Astrocyte of the spinal cord (primary cell): ENCODE data around the gene NRAP.

Experiments
- DNase-seq: peaks from one replicate; pipeline ENCODE4 v3.0.0; 2011; ENCODE audit warnings: low read depth, low spot score
- H3K4me3 ChIP-seq: 2 replicates; pipeline ENCODE4 v1.5.1; 2011; ENCODE audit warnings: low read depth, mild to moderate bottlenecking, low read length, moderate library complexity
- in situ Hi-C: cut with HindIII; loops from 2 replicates; pipeline ENCODE4 v1.10.0; 2017; ENCODE audit warnings: low sequenced_read_pairs
- TF ChIP-seq, protein P1 (sequence below): IDR thresholded peaks from 2 replicates; pipeline ENCODE4 v1.5.1; 2012; ENCODE audit warnings: low read depth, mild to moderate bottlenecking, low read length, inconsistent platforms

NRAP gene

DNA sequence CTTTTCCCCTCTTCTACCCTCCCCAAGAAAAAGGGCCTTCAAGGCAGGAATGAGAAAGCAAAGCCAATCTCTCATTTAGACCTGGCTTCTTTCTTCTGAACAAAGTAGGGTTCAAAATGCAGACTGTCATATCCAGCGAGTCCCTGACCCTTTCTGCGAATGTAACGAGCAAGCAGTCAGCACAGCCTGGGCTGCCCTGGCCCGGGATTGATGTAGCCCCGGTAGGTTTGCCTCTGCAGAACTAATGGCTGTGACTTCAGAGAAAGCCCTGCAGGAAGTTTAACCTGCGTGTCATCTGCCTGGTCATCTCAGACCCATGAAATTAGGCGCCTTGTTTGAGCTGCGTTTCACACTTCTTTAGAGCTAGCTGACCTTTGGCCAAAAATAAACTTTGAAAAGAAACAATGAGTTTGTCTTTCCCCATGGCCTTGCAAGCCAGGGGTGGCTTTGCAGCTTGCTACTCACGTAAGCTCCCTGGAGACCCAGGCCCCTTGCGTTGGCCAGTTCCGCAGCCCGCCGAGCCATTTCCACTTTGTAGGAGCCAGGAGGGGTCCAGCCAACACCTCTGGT is 74.6 kb downstream of the NRAP start:
- no peak for DNase-seq

DNA sequence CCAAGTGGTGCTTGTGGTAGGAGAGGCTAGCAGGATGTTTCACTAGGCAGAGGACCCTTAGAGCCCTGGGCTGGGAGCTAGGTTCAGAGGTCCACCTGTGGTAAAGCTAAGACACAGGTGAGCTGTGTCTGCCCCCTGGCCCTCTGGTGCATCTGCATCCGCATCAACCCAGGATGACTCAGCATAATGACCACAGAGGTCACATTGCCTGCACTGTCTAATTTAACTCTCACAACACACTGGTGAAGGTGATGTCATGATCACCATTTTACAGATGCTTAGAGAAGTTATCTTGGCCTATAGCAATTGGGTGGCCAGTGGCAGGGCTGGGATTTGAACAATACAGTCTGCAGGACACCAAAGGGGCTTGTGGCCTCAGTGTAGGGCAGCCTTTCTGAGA is 77.9 kb downstream of the NRAP start:
- no peak for DNase-seq
- TF ChIP-seq, protein P1, sequence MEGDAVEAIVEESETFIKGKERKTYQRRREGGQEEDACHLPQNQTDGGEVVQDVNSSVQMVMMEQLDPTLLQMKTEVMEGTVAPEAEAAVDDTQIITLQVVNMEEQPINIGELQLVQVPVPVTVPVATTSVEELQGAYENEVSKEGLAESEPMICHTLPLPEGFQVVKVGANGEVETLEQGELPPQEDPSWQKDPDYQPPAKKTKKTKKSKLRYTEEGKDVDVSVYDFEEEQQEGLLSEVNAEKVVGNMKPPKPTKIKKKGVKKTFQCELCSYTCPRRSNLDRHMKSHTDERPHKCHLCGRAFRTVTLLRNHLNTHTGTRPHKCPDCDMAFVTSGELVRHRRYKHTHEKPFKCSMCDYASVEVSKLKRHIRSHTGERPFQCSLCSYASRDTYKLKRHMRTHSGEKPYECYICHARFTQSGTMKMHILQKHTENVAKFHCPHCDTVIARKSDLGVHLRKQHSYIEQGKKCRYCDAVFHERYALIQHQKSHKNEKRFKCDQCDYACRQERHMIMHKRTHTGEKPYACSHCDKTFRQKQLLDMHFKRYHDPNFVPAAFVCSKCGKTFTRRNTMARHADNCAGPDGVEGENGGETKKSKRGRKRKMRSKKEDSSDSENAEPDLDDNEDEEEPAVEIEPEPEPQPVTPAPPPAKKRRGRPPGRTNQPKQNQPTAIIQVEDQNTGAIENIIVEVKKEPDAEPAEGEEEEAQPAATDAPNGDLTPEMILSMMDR = no peak
- in situ Hi-C loops = no loop called here
- no peak overlapping the region for H3K4me3 ChIP-seq

More for the DNA sequence above, 74.6 kb downstream of the NRAP start:
- TF ChIP-seq, protein P1 = no peak
- in situ Hi-C loops = no loop called here
- no peak overlapping the region for H3K4me3 ChIP-seq

GRCh38 chr10:113583571-113583970 is 80.3 kb downstream of the NRAP start:
- H3K4me3 ChIP-seq = no peak overlapping the region
- DNase-seq = no peak
- in situ Hi-C loops = no loop called here
- TF ChIP-seq, protein P1 = no peak

- no peak overlapping the region for H3K4me3 ChIP-seq
- DNase-seq = no peak
- in situ Hi-C loops = no loop called here
- TF ChIP-seq, protein P1 = no peak
Measured at GRCh38 chr10:113581092-113581491, 82.7 kb downstream of the NRAP start.

DNA sequence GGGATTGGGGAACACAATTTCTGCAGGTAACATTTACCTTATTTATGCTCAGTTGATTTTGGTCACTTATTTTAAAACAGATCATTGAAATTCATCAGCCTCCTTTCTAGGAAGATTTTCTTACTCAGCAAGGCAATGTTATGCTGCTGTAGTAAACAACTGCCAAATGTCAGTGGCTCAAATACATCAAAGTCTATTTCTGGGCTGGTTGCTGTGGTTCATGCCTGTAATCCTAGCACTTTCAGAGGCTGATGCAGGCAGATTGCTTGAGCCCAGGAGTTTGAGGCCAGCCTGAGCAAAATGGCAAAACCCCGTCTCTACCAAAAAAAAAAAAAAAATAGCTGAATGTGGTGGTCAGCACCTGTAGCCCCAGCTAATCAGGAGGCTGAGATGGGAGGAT is 85.1 kb downstream of the NRAP start:
- TF ChIP-seq, protein P1 = no peak
- DNase-seq = no peak
- H3K4me3 ChIP-seq = no peak overlapping the region
- in situ Hi-C loops = no loop called here

GRCh38 chr10:113576852-113577251 is 87.0 kb downstream of the NRAP start:
- no peak overlapping the region for H3K4me3 ChIP-seq
- in situ Hi-C loops = no loop called here
- TF ChIP-seq, protein P1 = no peak
- DNase-seq = no peak

DNA sequence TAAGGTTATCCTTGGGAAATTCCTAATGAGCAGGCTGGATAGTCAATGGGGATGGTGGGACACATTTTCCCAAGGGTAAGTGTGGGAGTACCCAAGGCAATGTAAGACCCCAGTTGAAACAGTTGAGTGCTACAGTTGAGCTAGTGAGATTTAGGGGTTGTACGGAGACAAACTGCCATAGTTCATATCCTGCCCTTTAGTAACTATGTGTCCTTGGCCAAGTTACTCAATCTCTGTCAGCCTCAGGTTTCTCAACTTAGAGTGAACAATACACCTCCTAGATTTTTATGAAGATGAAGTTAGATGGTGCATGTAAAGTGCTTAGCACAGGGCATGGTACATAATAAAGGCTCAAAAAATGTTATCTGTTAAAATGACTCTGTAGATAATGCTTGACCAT is 90.5 kb downstream of the NRAP start:
- no peak for DNase-seq
- TF ChIP-seq, protein P1 = no peak
- no peak overlapping the region for H3K4me3 ChIP-seq
- in situ Hi-C loops = no loop called here
